Daoy (cell line): ENCODE data around the gene TEX51. TPM values are rescaled to one million over a fixed set of nuclear protein-coding genes. Genes with fewer than 3 reads are reported as not detected.

Experiments
- DNase-seq: peaks from one replicate; pipeline ENCODE4 v3.0.0-alpha.2; 2015; ENCODE audit warnings: low read depth
- total RNA-seq: library from RNA; depleted of rRNA; stranded (reverse); fragments of >200 nt; shearing (Covaris generic); gene quantifications from 2 replicates; pipeline ENCODE4 v1.2.3, GENCODE V29; 2014

TEX51 gene
- total RNA-seq, 1 experiment from 2014 or later = not detected

DNA sequence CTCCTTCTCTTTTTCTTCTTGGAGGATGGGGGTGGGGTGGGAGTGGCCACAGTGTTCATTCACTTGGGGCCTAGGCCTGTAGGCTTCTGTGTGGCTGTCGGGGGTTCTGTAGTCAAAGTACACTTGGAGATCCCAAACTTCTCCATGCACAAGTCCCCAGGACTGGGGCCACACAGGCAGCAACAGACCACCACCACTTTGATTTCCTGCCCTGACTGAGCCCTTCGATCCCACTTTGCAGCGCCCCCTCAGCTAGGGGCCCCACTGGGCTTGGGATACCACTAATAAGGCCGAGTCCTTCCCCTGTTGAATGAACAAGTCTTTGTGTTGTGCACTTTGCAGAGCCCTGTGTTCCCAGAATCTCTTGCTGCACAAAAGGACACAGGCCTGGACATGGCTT is 5.5 kb upstream of the TEX51 start:
- DNase-seq = no peak

DNA sequence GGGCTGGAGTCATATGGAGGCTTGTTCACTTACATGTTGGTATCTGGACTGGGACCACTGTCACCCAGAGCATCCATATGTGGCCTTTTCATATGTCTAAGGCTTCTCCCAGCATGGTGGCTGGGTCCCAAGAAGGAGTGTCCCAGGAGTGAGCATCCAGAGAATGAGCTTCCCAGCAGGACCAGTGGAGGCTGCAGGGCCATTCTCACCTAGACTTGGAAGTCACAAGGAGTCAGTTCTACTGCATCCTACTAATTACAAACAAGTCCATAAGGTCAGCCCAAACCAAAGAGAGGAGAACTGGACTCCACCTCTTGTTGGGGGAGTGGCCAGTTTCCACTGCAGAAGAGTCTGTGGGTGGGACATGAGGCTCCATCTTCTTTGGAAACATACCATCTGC is 5.1 kb upstream of the TEX51 start:
- no peak for DNase-seq

DNA sequence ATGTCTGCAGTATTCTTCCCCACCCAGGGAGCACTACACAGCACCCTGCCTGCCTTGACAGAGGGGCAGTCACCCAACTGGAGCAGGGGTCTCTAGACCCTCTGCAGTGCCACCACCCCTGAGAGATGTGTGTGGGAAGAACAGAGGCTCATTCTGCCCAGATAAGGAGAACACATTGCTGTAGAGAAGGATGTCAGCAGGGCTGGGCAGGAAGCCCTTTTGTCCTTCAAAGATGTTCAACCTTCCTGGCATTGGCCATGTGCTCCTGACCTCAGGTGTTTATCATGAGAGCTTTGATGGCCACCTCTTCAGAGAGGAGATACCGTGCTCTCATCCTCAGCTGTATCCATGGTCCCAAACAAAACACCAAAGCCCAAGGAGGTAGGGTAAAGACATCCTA is 4.6 kb upstream of the TEX51 start:
- no peak for DNase-seq

DNA sequence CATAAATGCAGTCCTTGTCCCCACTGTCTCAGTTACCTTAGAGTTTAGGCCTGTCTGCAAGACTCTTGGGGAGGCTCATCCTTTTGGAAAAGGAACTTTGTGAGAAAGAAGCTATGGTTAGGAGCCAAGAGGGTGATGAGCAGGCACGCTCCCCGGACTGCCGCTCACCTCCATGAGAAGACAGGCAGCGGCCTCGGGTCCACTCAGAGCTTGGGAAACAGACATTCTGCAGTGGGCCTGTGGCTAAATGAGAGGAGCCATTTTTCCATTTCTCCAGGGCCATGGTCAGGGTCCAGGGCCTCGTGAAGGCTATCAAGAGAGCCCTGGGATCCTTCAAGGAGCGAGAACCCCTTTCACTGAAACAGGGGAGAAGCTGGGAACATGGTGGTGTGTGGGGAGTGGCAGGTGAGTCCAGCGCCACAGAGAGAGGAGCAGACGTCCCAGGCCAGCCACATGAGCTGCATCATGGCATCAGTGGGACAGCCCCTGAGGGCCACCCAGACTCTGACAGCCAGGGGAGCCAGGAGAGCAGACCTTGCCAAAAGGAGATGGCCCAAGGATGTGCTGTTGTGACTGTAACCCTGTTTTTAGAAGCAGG is 4.0 kb upstream of the TEX51 start:
- no peak for DNase-seq

DNA sequence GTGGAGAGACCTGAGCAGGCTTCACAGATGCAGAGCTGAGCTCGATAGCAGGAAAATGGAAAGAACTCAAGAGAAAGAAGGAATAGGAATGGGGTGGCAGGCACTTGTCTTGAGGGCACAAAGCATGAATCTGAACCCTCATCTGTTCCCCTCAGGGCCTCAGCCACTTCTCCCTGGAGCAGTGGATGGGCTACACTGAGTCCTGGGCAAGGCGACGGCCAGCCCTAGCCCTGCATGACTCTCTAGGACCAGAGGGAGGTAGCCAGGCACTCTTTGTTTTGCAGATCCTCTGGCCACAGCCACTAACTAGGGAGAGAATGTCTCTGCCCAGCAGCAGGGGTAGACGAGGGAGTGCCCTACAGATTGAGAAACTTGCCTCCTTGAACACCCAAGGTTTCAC is 3.4 kb upstream of the TEX51 start:
- DNase-seq = no peak

DNA sequence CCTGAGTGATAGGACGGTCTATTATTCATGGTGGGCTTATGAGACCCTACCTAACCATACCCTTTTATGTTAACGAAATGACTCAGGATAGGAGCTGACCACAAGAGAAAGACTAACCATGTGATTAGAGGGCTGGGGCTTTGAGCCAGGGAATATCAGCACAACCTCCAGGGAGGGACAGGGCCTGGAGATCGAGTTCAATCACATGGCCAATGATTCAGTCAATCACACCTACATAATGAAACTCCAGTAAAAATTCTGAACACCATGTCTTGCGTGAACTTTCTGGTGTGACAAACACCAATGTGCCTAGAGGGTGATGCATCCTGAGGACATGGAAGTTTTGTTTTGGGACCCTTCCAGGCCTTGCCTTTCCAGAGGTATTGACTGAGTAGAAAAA is 2.2 kb upstream of the TEX51 start:
- DNase-seq = no peak

DNA sequence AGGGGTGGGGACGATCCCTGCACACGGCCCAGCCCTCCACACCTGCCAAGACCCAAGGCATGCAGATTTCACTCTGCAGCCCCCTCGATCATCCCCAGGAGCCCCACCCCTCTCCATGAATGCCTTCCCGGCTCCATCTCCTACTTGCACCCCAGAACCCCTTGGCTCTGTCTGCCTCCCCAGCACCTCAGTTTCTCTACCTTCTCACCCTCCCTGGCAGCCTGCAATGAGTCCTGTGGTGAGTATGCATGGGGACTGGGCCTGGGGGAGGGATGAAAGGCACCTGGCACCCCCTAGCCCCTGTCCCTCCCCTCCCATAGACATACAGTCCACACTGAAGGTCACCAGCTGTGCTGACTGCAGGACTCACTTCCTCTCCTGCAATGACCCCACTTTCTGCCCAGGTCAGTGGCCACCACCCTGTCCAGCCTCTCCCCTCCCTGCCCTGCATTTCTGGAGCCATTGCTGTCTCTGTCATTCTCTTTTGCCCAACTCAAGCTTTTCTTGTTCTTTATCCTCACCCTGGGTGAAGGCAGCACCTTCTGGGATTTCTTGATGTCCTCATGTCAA is 1.0 kb downstream of the TEX51 start:
- no peak for DNase-seq

DNA sequence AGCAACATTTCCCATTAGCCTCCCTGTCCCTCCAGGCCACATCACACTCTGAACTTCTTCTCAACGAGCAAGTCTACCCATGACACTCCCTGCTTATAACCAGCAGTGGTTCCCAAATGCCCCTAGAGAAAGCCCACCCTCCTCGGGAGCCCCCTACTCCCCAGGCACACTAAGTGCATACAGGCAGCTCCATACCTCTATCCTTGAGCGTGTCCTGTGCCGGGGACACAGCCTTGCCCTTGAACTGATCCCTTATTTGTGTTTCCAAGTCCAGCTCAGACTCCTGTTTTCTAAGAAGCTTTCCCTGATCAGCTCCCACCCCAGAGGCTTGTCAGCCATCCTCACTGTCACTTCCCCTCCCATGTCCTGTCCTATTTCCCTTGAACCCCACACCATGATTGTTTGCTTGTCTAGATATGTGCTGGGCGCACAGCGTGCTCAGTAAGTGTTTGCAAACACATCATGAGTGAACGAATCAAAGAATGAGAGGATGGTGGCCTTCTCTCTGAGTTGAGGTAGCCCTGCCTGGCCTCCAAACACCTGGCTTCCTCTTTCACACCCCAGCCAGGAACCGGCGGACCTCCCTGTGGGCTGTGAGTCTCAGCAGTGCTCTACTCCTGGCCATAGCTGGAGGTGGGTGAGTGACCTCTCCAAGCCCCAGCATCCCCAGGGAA is 2.1 kb downstream of the TEX51 start:
- DNase-seq = no peak

DNA sequence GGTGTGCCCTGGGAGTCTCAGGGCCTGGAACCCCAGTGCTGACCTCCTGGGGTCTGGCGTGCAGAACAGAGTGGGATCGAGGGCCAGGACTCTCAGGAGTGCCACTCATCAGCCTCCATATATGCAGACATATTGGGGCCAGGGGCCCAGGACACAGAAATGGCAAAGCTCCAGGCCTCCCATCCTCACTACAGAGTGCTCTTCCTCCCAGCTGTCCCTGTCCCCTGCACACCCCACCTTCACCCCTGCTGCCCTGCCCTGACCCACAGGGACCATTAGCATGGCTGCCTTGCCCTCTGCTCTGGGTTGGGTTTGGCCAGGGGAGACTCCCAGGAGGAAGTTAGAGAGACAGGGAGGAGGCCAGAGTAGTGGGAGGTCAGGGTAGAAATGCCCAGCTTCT is 2.8 kb downstream of the TEX51 start:
- DNase-seq = no peak

DNA sequence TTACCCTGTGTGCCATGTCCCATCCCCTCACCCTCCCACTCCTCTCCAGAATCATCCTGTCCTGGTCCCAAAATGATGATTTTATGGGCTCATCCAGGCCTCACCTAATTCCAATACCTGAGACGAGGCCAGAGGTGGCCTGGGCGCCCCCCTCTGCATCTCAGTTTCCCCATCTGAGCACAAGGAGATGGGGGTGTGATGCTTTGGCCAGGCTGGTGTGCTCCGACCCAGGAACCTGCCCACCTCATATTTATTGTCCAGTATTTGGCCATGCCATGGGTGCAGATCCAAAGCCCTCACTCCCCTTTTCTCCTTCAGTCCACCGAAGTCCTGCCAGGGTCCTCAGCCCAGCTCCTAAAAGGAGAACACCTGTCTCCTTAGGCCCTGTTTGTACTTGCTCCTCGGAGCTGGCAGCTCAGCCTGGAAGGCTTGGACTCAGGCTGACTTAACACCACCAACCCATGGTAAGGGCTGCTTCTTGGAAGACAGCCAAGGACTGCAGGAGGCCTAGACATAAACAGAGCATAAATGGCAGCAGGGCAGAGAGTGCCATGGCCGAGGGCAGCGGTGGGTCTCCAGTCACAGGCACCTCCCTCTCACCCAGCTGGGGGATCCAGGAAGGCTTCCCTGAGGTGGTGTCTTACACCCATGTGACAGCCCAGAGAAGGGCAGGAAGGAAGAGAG is 3.6 kb downstream of the TEX51 start:
- no peak for DNase-seq

DNA sequence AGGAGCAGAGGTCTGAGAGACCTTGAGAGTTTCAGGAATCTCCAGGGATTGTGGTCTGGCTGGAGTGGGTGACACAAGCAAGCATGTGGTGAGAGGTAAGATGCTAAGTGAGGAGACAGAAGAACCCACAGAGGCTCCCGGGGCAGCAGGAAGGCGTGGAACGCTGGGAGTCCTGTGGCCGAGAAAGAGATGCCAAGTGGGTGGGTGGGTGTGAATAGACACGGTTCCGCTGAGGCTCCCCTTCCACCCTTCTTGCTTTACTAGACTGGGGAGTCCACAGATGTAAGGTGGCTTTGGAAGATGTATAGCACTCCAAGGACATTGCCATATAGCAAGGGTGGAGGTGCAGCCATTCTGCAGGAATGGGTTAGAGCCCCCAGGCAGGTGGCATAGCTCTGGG is 4.2 kb downstream of the TEX51 start:
- no peak for DNase-seq

DNA sequence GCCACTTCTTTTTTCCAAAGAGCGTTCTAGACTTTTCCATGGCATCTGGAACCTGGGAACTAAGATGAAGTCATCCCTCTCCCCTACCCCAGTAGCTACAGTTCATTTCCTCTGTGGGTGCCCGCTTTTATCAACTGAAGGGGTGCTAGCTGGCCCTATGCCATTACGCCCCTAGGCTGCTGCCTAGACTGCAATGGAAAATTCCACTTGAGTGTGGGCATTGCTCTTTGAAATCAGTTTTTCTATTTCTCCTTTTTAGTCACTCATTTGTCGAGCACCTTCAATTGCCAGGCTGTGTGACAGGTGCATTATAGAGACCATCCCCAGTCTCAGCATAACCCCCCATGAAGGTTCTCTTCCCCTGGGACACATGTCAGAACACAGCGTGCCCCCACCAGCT is 7.3 kb downstream of the TEX51 start:
- DNase-seq = no peak

DNA sequence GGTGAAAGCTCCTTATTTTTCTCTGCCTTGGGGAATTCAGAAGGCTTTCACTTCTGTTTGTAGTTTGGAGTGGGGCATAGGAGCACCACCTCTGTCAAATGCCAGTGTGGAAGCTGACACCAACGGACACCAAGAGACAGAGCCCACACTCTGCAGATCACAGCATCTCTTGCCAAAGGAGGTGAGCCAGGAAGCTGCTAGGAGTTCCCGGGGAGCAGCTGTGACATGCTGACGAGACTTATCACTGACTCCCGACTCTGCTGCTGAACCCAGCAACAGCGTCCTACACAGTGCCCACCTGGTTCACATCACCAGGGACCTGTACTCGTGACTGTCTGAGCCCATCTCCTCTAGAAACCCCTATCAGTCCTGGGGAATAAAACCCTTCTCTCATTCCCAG is 8.1 kb downstream of the TEX51 start:
- no peak for DNase-seq

DNA sequence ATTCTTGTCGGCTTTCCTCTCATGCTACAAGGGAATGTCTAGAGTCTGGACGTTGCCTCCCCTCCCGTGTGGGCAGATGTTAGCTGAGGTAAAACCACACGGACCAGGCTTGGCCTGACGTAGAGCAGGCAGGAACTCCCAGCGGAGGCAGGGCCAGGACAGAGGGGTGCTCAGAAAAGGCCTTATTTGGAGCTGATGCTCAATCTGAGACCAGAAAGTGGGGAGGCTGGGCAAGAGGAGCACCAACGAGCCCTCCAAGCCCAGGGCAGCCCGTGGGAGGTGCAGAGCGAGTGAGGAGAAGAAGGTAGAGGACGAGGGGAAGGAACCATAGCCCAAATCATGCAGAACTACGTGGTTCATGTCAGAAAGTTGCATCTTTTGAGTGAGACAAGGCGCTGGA is 9.0 kb downstream of the TEX51 start:
- DNase-seq = no peak

DNA sequence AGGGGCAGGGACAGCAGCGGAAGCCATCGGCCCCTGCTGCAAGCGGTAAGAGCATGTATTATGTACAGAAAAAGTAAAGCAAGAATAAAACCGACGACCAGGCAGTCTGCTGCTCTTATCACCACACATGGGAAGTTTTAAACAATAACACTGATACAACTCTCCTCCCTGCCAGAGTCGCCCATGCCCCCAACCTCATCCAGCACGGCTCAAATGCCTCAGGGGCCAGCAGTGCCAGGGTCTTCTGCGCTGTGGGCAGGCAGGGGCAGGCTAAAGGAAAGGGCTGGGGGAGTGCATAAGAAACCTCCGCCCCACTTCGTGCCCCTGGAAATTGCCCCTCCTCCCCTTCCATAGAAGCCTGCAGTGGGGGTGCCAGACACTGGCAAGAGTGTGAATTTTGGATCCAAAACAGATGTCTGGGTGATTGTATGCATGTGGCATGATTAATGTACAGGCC is 10.1 kb downstream of the TEX51 start:
- DNase-seq = no peak

DNA sequence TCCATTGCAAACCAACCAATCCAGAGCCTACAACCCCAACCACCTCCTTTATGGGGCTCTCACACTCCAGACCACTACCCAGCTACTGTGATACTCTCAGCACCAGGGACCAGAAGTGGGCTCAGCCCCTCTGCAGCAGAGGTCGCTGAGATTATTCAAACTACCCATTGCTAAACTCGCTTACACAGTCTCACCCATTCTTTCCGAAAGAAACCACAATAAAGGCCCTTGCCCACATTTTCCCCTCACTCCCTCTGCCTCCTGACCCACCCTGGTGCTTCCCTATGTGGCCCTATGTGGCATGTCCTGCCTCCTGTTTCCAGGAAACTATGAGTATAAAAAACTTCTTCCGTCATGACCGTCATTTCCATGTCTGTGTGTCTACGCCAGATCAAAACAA is 10.7 kb downstream of the TEX51 start:
- DNase-seq = no peak

DNA sequence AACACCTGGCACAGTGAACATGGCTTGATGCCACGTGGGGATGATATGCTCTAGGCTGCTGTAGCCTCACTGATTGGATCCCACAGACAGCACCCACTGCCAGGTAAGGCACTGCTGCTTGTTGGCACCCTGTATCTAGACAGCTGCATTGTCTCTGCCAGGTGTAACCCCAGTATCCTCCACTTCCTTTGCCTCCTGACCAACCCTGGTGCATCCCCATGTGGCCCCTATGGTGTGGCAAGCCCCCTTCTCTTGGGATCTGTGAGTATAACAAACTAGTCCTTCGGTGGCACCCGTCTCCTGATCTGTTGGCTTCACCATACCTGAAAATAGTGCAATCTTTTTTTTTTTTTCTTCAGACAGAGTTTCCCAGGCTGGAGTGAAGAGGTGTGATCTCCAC is 11.1 kb downstream of the TEX51 start:
- no peak for DNase-seq

DNA sequence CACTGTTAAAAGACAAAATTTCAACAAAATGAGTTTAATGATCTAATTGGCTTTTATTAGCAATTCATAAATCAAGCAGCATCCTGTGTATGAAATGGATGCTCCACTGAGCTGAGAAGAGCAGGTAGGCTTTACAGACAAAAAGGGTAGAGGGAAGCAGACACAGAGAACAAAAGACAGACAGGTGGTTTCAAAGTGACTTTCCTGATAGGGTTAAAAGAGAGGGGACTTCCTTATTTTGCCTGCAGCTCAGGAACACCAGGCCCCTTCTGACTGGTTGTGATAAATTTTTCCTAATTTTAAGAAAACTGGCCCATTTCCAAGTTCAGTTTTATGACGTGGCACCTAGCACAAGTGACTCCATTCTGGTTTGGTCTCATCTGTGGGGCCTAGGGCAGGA is 11.9 kb downstream of the TEX51 start:
- no peak for DNase-seq

DNA sequence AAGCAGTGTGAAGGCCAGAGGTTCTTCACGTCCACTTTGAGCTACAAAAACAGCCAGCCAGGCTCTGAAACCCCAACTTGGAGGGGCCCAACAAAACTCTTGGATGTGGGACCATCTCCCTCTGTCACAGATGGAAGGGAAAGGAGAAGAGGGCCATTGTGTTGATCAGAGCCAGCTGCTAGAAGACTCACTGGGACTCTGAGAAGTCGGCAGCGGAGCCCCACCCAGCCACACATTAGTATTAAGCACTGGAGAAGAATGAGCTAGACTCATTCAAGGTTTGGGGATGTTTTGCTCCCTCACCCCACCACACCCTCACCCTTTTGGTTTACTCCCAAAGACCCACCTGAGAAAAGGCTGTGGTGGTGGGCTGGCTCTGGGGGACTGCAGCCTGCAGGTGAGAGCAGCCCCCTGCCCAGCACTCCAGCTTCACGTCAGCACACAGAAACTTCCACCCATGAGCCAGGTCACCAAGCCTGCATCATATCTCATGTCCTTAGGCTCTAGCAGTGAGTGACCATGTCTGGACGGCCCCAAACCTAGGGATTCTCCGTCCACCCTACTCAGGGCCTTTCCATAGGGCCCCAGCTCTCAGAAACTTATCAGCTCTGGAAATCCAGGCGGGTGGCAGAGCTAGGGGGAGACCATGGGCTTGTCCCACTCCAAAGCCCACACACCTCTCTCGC is 12.6 kb downstream of the TEX51 start:
- no peak for DNase-seq

DNA sequence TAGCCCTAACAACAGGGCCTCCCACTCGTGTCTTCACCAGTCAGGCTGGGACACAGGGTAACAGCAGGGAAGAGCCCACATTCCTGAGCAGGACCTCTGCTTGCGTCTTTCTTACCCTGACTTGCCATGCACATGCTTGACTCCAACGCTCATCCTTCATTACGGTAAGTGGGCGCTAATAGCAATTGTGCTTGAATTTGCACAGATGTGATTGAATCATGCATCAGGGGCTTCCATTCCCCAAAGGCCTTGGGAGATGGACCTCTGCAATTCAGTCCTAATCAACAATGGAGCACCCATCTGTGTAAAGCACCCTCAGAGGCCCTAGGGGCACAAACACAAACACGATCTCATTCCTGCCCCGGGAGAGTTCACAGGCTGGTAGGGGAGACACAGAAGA is 13.5 kb downstream of the TEX51 start:
- DNase-seq = no peak

DNA sequence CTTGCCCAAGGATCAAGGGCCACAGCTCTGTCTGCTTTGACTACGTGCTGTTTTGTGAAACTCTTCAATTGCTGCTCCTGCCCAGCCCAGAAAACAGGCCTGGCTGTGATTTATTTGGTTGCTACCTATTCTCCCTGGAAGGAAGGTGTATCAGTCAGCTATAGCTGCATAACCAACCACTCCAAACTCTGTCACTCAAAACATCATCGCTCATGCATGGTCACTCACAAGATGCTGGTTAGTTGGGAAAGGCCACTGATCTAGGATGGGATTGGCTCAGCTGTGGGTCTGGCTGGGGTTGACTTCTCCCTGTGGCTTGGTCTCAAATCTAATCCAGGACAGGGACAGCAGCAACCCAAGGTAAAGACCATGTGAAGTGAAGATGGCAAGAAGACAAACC is 14.6 kb downstream of the TEX51 start:
- DNase-seq = no peak

DNA sequence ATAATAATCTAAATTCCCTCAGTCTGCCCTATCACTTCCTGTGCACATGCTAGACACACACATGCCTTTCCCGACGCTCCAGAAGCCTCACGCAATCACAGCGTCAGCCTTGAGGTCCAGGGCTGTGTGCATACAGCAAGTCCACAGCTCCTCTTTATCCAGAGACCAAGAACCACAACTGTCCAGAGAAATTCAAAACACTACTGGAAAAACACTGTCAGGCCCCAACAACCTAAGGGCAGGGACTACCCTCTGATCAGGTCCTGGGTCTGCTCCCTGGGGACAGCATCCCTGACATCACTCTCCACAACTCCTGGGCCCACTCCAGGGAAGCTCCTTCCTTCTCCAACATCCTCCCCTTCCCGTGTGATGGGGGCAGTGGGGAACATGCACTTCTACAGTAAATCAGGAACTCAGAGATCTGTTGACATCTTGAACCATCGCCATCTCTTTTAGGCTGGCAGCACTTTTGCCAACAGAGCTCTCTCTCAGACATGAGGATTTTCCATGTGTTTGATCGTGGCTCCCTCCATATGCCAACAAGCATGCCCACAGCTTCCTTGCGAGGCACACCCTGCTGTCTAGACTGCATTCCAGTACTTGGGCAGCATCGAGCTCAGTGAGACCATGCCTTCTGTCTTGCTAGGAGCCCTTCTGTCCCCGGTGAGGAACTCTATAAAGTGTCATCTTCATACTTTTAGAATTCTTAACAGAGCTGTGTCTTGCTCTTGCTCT is 15.4 kb downstream of the TEX51 start:
- no peak for DNase-seq
